ENCODE data around the gene TRIM2.

Gene TRIM2

DNA sequence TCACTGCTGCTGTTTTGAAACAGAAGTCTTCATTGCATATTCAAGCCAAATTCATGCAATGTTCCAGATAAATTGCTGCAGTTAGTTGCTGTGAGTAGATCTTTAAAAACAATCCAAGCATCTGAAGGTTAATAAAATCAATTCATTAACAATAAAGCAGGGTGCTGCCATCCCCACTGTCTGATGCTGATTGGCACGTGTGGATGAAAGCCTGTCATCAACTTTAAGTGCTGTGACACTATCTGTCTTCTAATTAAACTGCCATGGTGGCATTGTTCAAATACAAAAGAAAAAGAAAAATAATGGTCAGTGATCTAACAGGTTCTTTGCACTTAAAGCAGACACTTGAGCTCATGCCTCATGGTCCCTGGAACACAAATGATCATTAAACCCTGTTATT is 77.2 kb downstream of the TRIM2 start:
- no peak for DNase-seq

DNA sequence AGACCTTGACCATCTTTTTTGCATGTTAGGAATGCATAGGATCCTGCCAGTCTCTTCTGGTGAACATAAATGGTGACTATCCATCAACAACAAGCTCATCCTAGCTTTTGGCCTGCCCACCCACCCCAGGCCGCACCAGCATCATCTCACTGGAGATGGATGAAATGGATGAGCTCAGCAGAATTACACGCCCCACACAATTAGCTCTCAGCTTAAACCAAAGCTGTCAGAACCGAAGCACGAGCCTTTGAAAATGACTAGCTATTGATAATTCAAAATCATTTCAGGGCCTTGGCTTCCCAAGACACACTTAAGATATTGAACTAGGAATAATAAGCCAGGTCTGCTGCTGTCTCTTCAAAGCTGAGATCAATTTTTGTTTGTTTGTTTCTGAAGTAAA is 77.8 kb downstream of the TRIM2 start:
- DNase-seq: no peak

DNA sequence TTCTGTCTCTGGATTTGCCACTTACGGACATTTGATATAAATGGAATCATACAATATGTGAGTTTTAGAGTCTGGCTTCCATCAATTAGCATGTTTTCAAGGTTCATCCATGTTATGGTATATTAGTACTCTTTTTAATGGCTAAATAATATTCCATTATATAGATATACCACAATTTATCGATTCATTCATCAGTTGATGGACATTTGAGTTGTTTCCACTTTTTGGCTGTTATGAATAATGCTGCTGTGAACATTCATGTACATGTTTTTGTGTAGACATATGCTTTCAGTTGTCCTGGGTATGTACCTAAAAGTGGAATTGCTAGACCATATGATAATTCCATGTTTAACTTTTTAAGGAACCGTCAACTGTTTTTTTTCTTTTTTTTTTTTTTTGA is 79.0 kb downstream of the TRIM2 start:
- DNase-seq: no peak

DNA sequence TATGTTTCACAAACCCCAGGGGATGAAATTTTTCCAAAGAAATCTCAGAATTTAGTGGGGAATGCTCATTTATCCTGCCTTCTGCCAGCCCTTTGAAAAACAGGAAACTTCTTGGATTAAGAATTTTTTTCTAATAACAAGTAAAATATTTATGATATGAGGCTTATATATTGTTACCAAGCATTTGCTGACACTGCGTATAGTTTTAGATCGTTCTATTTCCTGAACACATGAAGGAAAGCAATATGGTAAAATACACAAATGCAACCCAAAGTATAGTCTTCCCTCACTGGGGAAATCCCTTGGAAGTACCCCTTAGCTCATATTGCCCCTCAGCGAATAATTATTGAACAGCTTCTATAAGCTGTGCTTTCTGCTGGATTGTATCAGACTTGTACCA is 85.9 kb downstream of the TRIM2 start:
- no peak for DNase-seq

DNA sequence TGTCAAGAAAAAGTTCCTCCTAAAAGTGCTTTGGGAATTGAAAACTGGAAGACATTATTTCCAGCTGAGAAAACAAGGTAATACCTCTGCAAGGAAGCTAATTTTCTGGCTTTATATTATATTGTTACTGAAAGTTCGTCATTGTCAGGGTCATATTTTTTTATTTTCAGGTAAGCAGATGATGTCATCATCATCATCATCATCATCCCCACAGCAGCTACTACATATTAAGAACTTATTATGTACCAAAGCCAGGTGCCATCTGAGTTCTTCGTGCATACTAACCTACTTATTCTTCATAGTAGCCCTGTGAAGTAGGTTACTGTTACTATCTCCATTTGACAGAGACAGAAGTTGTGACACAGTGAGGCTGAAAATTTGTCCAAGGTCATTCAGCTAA is 87.3 kb downstream of the TRIM2 start:
- DNase-seq: no peak

DNA sequence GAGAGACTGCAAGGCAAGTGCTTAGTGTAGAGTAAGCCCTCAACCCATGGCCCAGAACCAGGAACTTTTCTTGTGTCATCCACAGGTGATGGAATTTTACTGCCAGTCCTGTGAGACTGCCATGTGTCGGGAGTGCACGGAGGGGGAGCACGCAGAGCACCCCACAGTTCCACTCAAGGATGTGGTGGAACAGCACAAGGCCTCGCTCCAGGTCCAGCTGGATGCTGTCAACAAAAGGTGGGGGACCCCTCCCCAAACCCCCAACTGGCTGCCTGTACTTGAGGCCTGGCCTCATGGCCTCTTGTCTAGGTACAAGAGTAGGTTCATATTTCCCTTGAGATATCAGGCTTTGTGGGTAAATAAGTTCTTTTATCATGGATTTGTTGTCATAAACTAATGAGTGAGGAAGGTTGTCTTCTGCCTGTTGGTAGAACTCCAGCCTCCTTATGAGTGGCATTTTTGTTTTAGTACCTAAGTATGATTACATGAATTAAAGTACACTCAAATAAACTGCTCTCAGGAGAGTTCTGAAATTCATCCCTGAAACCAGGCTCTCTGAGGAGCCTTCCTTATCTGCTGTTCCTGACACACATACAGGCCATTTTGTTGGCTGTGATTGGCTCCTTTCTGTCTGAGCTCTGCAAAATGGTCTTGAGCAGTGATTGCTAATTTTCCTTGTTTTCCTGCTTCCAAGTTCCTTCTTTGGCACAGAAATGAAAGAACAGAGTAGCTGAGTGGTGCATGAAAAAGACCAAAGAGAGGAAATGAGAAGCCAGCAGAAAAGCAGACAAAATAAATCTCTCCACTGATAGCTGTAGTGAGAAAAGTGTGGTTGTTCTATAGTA is 88.9 kb downstream of the TRIM2 start:
- no peak for DNase-seq

DNA sequence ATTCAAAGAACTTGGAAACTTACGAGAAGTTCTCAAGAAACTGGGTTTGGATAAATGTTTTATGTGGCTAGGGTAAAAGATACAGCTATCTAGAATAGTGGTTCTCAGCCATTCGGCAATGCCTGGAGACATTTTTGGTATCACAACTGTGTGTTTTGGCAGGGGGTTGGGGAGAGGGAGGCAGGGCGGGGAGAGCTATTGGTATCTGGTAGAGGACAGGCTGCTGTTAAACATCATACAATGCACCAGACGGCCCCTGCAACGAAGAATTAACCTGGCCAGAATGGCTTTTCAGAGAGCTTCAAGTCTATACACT is 89.5 kb downstream of the TRIM2 start:
- no peak for DNase-seq

DNA sequence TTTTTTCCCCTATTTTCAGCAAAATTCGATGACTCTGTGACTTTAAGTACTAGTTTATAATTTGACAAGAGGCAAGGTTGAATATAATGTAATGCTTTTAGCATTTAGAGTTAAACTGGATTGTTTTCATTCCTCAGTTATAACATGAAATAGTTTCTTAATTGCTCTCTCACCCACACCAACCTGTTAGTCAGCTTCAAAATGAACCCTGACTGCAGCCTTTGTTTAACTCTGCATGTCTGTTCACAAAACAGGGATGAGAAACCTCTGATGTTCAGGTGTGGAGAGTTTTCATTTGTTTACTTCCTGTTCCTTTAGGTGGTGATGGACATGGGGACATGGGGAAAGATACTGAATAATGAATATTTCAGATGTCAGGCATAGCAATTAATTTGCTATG is 90.4 kb downstream of the TRIM2 start:
- DNase-seq: no peak

DNA sequence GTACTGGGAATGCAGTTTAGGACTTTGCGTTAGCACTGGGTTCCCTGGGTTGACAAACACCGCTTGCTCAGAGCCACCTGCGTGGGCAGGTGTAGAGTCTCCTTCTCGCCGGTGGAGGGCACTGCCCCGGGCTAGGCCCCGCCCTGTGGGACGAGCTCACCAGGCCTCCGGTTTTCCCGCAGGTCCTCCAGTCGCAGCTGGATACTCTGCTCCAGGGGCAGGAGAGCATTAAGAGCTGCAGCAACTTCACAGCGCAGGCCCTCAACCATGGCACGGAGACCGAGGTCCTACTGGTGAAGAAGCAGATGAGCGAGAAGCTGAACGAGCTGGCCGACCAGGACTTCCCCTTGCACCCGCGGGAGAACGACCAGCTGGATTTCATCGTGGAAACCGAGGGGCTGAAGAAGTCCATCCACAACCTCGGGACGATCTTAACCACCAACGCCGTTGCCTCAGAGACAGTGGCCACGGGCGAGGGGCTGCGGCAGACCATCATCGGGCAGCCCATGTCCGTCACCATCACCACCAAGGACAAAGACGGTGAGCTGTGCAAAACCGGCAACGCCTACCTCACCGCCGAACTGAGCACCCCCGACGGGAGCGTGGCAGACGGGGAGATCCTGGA is 91.0 kb downstream of the TRIM2 start:
- no peak for DNase-seq

DNA sequence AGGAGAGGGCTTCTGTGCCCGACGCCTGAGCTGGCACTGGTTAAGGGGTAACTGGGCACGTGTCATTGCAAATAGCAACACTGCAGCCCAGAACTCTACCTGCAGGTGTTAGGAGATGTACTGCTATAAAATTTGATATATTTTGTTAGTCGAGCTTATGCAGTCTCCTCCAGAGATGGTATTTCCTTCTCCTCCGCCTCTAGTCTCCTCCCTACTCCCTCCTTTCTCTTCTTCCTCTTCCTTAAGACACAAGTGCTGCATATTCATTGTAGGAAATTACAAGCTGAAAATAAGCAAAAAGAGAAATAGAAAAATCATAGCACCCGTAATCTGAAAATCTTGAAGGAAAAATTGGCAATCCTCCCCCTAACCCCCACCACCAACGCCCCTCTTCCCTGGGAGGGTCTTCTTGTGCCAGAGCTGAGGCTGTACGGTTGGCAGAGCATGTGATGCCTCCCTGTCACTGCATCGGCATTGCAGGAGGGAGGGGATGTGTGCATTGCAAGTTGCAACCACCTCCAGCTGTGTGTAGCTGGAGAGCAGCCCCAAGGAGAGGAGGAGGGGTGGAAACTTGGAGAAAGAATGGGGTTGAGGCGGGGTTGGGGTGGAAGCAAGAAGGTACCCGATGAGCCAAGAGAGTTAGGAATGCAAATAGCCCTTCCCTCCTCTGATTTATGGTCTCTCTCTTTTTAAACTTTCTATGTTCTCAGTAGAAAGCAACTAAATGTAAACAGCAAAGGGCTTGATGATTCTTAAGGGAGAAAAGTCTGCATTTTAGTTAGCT is 92.0 kb downstream of the TRIM2 start:
- no peak for DNase-seq

DNA sequence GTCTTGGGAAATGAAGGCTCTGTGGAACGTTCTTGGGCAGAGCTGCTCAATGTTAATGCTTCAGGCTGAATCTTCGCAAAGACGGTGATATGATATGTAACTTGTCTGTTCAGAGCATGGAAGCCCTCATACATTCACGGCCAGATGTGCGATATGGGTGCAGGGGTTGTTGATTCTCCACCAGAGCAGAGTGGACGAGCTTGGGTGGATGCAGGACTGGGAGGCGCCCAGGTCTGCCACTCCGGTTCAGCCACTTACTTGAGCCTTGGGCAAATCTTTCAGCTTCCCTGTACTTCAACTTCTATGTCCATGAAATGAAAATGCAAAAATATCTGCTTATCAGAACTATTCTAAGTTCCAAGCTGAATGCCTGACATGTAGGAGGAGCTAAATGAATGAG is 92.9 kb downstream of the TRIM2 start:
- no peak for DNase-seq

DNA sequence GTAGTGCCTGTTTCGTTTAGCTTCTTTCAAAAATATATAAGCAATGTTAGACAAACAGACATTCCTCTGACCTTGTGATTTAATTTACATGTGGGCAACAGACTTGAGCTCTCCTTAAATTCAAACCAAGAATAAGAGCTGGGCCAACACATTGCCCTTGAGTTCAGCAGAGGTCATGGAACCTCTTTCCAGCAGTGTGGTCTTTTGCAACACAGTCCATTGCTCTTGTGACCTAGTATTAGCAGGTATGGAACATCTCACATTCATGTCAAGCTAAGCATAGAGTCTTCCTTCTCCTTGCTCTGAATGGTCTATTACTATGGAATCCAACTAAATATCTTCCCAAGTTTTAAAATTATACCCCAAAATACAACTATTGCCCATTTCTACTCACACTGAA is 106.5 kb downstream of the TRIM2 start:
- DNase-seq: no peak

DNA sequence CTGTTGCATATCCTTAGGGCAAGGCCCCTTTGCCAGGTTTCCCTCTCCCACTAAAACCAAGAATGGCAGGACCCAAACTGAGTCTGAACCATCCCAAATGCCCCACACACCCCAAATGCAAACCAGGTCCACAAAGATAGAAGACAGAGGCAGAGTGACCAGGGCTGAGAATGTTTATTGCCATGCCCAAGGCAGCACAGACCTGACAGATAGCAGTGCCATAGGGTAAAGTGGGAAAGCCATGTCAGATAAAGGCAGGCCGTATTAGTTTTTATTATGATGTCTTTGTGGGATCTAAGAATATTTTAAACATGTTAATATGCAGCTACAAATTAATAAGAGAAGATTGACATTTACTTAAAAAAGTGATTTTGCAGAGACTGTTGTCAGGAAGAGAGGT is 110.7 kb downstream of the TRIM2 start:
- DNase-seq: no peak

DNA sequence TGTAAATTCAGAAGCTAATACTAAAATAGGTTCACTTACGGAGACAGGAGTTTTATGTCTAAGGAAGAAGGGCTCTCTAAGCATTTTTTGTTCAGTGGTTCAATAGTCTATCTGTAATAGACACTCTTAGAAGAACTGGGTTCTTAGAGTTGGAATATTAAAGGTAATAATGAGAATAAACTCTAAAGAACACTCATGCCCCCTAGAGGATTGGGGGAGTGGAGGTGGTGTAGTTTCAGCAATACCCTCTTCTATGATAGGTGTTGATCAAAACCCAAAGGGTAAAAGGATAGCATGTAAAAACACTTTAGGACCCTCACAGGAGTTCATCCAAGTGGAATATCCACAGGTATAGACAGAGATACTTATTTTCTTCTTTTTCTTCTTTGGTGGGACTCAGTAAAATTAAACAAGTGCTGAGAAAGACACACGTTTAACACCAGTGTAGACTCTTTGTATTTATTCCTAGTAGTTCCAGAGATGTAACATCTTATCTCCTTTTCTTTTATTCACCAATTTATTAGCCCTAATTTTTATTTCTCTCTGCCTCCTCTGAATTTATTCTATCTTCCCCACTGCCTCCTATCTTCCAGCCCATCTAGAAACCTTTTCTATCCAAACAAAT is 114.6 kb downstream of the TRIM2 start:
- DNase-seq: peak in 1 of 2 experiments; percentile 47

DNA sequence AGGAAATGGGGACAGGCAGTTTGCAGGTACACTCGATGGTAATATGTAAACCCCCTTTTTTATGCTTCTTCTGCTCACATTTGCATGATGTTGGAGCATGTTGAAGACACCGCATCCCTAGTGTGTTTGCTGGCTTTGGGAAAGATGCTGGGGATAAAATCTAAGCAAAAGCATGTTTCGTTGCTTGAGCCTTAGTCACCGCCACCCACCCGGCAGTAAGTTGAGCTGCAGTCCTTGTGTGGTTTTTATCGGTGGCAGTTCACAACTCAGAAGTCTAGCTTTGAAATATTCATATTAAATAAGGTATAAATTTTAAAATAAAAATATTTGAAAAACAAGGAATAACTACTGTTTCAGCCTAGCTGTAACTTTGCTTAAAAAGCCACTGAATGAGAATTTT is 118.5 kb downstream of the TRIM2 start:
- DNase-seq: no peak

DNA sequence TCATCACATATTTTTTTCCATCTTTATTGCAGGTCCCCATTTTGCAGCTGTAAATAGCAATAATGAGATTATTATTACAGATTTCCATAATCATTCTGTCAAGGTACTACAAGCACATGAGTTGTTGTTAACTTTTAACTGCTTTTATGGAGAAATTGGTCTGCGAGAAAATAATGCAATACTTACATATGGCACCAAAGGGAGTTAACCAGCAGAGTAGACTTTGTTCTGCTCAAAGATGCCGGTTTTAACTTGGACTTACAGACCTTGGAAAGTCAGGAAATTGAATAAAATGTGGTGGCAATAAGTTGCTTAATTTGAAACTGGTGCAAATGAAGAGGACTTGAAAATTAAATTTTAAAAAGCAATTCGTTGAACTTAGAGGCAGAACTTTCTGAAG is 119.8 kb downstream of the TRIM2 start:
- no peak for DNase-seq

DNA sequence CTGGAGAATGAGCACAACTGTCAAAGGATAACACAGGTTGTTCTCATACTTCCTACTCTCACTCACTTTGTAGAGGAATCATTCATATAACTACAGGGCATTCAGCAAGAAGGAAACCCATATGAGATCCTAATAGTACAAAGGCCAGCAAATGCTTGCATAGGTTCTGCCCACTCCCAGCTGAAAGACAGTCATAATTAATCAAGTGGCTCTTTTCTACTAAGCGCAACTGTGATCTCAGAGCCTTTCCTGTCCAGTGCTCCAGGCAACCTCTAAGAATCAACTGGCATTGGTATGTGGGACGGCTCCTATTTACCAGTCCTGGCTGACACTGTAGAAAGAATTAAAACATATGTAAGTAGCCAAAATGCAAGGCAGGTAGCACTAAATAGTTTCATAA is 121.3 kb downstream of the TRIM2 start:
- no peak for DNase-seq

DNA sequence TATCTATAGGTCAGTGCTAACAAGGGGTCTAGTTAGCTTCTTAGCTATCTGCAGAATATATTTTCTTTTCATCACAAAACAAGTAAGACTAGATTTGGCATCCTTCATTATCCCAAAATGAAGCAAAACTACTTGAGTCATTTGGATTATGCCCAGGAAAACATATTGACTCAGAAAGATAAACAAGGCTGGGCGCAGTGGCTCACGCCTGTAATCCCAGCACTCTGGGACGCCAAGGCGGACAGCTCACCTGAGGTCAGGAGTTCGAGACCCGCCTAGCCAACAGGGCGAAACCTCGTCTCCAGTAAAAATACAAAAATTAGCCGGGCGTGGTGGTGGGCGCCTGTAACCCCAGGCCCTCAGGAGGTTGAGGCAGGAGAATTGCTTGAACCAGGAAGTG is 122.3 kb downstream of the TRIM2 start:
- DNase-seq: no peak

DNA sequence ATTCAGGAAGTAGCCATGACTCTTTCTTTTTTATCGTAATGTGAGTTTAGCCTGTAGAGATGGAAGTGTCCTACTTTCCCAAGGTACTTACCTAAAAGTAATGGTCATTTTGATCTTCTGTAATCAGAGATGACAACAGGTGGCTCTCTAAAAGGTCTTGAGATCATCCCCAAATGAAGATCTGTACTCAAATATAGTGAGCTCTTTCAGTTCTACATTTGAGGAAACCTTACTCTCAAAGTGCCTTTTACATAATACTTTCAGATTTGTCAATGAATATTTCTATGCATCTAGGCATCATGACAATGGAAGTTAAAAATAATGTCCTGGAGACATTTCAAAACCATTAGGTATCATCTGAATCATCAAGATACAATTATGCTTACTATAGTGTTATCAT is 123.0 kb downstream of the TRIM2 start:
- DNase-seq: no peak

DNA sequence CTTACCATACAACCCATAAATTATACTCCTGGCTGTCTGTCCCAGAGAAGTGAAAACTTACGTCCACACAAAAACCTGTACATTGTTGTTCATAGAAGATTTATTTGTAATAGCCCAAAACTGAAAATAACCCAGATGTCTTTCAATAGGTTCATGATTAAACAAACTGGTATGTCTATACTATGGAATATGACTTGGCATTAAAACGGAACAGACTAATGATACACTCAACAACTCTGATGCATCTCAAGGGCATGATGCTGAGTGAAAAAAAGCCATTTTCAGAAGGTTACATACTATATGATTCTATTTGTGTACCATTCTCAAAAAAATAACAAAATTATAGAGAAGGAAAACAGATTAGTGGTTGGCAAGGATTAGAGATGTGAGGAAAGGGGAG is 128.7 kb downstream of the TRIM2 start:
- no peak for DNase-seq

DNA sequence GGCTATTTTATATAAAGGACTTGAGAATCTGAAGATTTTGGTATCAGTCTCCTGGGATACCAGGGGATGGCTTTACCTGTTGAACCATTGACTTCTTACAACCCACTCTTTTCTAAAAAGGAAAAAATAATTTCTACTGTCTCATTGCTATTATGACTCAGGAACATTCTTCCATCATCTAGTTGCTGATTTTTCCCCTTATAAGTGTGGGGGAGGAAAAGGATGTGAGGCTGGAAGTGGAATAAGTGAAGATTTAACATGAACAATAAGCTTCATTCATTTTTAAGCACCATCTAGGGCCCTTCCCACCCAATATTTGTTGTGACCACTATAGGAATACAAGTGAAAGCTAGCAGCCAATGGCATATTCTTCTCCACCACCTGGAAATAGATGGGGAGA is 129.6 kb downstream of the TRIM2 start:
- DNase-seq: no peak

DNA sequence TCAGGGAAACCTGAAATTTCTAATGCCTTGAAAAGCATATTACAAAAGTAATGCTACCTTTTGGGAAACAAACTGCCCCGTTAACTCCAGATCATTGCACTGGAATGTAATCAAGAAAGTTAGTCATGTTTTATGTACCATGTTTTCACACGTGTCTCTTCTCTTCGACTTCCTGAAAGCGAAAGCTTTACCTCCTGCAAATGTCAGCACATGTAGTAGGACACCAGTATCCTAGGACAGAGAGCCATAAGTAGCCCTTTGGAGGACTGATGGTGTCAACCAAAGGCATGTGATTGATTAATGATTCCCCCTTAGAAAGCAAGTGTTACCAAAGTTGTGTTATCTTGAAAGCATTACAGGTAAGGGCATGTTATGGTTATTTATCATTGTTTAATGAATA is 131.4 kb downstream of the TRIM2 start:
- DNase-seq: no peak

DNA sequence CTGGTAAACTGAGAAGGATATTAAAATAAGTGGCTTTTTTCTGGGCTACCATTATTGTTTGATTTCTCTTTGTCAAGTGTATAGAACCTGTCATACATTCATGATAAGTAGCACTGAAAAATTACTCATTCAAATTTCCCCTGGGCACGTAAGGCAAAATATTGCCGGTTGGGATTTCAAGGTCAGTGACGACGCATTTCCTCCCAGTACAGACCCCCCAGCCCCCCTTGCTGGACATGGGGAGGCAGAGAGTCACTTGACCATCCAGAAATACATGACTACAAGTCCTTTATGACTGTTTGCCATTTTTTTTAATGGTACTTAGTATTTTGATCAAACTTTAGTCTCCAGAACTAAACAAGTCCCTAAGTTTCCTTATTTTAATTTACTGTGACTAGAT is 133.4 kb downstream of the TRIM2 start:
- no peak for DNase-seq

DNA sequence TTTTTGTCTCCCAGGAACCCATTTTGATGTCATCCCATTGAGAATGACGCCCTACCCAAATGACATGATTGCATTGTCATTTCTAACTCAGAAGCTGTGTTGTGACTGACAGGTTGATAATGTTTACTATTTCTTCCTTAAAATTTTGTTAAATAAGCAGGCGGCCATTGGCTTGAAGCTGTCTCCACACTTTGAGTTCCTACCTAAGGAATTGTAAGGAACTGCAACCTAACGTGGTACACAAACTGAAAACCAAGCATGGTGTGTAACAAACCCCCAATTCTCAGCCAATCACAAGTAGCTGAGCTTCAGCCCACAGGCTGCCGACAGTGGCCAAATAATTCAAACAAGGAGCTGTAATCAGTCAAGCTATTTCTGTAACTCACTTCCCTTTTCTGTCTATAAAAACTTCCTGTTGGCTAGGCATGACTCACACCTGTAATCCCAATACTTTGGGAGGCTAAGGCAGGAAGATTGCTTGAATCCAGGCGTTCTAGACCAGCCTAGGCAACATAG is 137.4 kb downstream of the TRIM2 start:
- DNase-seq: no peak

All from NCI-H524 (cell line).